GM23338 (cell line): ENCODE results near the gene GADD45B. TPM values are rescaled to one million over a fixed set of nuclear protein-coding genes. Genes with fewer than 3 reads are reported as not detected.

Source experiments
- ATAC-seq: fragments of 200-7000 bp; cut with Tn5 transposase; 3 replicates; pipeline ENCODE4 v1.9.1; 2020
- DNase-seq: peaks from one replicate; pipeline ENCODE4 v3.0.0-alpha.2; 2015; ENCODE audit warnings: low spot score
- H2AFZ ChIP-seq: fragments of 200-600 bp; sonication (generic); 2 replicates; pipeline ENCODE4 v1.8.0; 2016; ENCODE audit warnings: antibody characterized with exemption, mild to moderate bottlenecking, moderate library complexity
- H3F3A ChIP-seq: fragments of 200-600 bp; sonication (generic); replicated peaks from 2 replicates; pipeline ENCODE4 v1.8.0; 2017; ENCODE audit warnings: antibody characterized with exemption, mixed run types, low read depth
- H3K27ac ChIP-seq: fragments of 200-600 bp; sonication (generic); 2 replicates; pipeline ENCODE4 v1.6.1; 2016; ENCODE audit warnings: low read depth
- H3K27me3 ChIP-seq: fragments of 200-600 bp; sonication (generic); 2 replicates; pipeline ENCODE4 v1.8.0; 2016; ENCODE audit warnings: mild to moderate bottlenecking, mixed run types, moderate library complexity; ENCODE audit not compliant: insufficient read depth
- H3K36me3 ChIP-seq: fragments of 200-600 bp; sonication (generic); 2 replicates; pipeline ENCODE4 v1.8.0; 2016; ENCODE audit warnings: mild to moderate bottlenecking; ENCODE audit not compliant: insufficient read depth
- H3K4me1 ChIP-seq: fragments of 200-600 bp; sonication (generic); 2 replicates; pipeline ENCODE4 v1.8.0; 2016; ENCODE audit warnings: mild to moderate bottlenecking, moderate library complexity; ENCODE audit not compliant: insufficient read depth
- H3K4me2 ChIP-seq: fragments of 200-600 bp; sonication (generic); 2 replicates; pipeline ENCODE4 v1.7.1; 2017; ENCODE audit warnings: mixed run types
- H3K4me3 ChIP-seq: fragments of 200-600 bp; sonication (generic); 2 replicates; pipeline ENCODE4 v1.6.1; 2016; ENCODE audit warnings: mixed run types
- H3K79me2 ChIP-seq: fragments of 200-600 bp; sonication (generic); replicated peaks from 2 replicates; pipeline ENCODE4 v1.8.0; 2017; ENCODE audit warnings: mild to moderate bottlenecking; ENCODE audit not compliant: insufficient read depth
- H3K9me2 ChIP-seq: fragments of 200-600 bp; sonication (generic); 2 replicates; pipeline ENCODE4 v1.8.0; 2017; ENCODE audit not compliant: insufficient read depth
- H4K20me1 ChIP-seq: fragments of 200-600 bp; sonication (generic); replicated peaks from 2 replicates; pipeline ENCODE4 v1.8.0; 2017; ENCODE audit warnings: mild to moderate bottlenecking; ENCODE audit not compliant: insufficient read depth
- H3K27ac Mint-ChIP-seq: 2 replicates; pipeline ENCODE4 v1.8.0; 2020; ENCODE audit warnings: inconsistent platforms, mild to moderate bottlenecking, moderate library complexity, mixed read lengths
- H3K27me3 Mint-ChIP-seq: 3 replicates; pipeline ENCODE4 v1.8.0; 2022; ENCODE audit warnings: low read depth, mild to moderate bottlenecking, moderate library complexity, mixed read lengths, inconsistent platforms; ENCODE audit not compliant: insufficient read depth, poor library complexity
- H3K36me3 Mint-ChIP-seq: 3 replicates; pipeline ENCODE4 v1.8.0; 2021; ENCODE audit warnings: low read depth, mild to moderate bottlenecking, inconsistent platforms, moderate library complexity, mixed read lengths
- H3K4me1 Mint-ChIP-seq: 3 replicates; pipeline ENCODE4 v1.8.0; 2020; ENCODE audit warnings: mild to moderate bottlenecking, inconsistent platforms, mixed read lengths
- H3K4me3 Mint-ChIP-seq: 3 replicates; pipeline ENCODE4 v1.8.0; 2021; ENCODE audit warnings: moderate library complexity, mild to moderate bottlenecking, inconsistent platforms, mixed read lengths
- H3K9me3 Mint-ChIP-seq: 3 replicates; pipeline ENCODE4 v1.8.0; 2020; ENCODE audit warnings: moderate library complexity, mild to moderate bottlenecking, inconsistent platforms, mixed read lengths
- EZH2 ChIP-seq: fragments of 200-600 bp; sonication (generic); IDR thresholded peaks from one replicate; pipeline ENCODE4 v1.8.0; 2017; ENCODE audit warnings: antibody characterized with exemption, mild to moderate bottlenecking, low read depth; ENCODE audit not compliant: unreplicated experiment
- POLR2AphosphoS5 ChIP-seq: IDR thresholded peaks from 2 replicates; pipeline ENCODE4 v1.6.1; 2016; ENCODE audit warnings: antibody characterized with exemption, low read depth
- polyA plus RNA-seq: library from polyadenylated mRNA; unstranded; fragments of >200 nt; fragmentation: Nextera tagmentation; extraction: Ambion mirVana; gene quantifications from 2 replicates; pipeline ENCODE4 v1.2.1, GENCODE V29; 2016
- total RNA-seq: library from RNA; depleted of rRNA; stranded (reverse); fragments of >200 nt; shearing (Covaris generic); gene quantifications from 2 replicates; pipeline ENCODE4 v1.2.3, GENCODE V29; 2014
- TF ChIP-seq, protein P1 (sequence below): fragments of 250-450 bp; sonication (Bioruptor Pico); IDR thresholded peaks from 2 replicates; pipeline ENCODE4 v1.5.0; 2020; ENCODE audit warnings: mild to moderate bottlenecking, moderate library complexity
- TF ChIP-seq, protein P2 (sequence below), 2 experiments: fragments of 200-600 bp in 1 of 2; sonication (generic) in 1 of 2; conservative IDR thresholded peaks; 2 replicates each; pipeline versions ENCODE4 v1.5.1 to v1.6.1; 2016 to 2017; ENCODE audit warnings: antibody characterized with exemption in 2 of 2, low read depth in 2 of 2, mild to moderate bottlenecking in 2 of 2, moderate library complexity in 1 of 2

Gene GADD45B
- total and polyA plus RNA-seq, 2 experiments from 2014 or later = 12.3 to 16.6 TPM

DNA sequence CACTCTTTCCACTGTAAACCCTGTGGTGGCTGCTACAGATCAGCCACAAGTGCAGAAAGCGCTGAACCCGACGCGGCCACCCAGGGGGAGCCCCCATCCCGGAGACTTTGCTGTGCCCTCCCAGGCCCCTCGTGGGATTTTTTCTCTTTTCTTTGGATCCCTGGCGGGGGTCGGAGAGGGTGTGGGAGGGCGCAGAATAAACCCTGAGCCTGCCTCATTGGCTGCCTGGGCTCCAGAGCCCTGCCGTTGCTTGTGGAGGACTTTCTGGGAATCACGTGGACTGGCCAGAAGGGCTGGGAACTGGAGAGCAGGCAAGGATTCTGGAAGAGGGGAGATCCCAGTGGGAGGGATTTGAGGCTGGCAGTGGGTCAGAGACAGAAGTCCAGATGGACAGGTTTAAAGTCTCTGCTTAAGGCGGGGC is 24.9 kb downstream of the GADD45B start:
- TF ChIP-seq POLR2AphosphoS5 = no peak
- TF ChIP-seq, protein P1, sequence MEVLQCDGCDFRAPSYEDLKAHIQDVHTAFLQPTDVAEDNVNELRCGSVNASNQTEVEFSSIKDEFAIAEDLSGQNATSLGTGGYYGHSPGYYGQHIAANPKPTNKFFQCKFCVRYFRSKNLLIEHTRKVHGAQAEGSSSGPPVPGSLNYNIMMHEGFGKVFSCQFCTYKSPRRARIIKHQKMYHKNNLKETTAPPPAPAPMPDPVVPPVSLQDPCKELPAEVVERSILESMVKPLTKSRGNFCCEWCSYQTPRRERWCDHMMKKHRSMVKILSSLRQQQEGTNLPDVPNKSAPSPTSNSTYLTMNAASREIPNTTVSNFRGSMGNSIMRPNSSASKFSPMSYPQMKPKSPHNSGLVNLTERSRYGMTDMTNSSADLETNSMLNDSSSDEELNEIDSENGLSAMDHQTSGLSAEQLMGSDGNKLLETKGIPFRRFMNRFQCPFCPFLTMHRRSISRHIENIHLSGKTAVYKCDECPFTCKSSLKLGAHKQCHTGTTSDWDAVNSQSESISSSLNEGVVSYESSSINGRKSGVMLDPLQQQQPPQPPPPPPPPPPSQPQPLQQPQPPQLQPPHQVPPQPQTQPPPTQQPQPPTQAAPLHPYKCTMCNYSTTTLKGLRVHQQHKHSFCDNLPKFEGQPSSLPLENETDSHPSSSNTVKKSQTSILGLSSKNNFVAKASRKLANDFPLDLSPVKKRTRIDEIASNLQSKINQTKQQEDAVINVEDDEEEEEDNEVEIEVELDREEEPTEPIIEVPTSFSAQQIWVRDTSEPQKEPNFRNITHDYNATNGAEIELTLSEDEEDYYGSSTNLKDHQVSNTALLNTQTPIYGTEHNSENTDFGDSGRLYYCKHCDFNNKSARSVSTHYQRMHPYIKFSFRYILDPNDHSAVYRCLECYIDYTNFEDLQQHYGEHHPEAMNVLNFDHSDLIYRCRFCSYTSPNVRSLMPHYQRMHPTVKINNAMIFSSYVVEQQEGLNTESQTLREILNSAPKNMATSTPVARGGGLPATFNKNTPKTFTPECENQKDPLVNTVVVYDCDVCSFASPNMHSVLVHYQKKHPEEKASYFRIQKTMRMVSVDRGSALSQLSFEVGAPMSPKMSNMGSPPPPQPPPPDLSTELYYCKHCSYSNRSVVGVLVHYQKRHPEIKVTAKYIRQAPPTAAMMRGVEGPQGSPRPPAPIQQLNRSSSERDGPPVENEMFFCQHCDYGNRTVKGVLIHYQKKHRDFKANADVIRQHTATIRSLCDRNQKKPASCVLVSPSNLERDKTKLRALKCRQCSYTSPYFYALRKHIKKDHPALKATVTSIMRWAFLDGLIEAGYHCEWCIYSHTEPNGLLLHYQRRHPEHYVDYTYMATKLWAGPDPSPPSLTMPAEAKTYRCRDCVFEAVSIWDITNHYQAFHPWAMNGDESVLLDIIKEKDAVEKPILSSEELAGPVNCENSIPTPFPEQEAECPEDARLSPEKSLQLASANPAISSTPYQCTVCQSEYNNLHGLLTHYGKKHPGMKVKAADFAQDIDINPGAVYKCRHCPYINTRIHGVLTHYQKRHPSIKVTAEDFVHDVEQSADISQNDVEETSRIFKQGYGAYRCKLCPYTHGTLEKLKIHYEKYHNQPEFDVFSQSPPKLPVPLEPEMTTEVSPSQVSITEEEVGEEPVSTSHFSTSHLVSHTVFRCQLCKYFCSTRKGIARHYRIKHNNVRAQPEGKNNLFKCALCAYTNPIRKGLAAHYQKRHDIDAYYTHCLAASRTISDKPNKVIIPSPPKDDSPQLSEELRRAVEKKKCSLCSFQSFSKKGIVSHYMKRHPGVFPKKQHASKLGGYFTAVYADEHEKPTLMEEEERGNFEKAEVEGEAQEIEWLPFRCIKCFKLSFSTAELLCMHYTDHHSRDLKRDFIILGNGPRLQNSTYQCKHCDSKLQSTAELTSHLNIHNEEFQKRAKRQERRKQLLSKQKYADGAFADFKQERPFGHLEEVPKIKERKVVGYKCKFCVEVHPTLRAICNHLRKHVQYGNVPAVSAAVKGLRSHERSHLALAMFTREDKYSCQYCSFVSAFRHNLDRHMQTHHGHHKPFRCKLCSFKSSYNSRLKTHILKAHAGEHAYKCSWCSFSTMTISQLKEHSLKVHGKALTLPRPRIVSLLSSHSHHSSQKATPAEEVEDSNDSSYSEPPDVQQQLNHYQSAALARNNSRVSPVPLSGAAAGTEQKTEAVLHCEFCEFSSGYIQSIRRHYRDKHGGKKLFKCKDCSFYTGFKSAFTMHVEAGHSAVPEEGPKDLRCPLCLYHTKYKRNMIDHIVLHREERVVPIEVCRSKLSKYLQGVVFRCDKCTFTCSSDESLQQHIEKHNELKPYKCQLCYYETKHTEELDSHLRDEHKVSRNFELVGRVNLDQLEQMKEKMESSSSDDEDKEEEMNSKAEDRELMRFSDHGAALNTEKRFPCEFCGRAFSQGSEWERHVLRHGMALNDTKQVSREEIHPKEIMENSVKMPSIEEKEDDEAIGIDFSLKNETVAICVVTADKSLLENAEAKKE = no peak
- TF ChIP-seq, protein P2, sequence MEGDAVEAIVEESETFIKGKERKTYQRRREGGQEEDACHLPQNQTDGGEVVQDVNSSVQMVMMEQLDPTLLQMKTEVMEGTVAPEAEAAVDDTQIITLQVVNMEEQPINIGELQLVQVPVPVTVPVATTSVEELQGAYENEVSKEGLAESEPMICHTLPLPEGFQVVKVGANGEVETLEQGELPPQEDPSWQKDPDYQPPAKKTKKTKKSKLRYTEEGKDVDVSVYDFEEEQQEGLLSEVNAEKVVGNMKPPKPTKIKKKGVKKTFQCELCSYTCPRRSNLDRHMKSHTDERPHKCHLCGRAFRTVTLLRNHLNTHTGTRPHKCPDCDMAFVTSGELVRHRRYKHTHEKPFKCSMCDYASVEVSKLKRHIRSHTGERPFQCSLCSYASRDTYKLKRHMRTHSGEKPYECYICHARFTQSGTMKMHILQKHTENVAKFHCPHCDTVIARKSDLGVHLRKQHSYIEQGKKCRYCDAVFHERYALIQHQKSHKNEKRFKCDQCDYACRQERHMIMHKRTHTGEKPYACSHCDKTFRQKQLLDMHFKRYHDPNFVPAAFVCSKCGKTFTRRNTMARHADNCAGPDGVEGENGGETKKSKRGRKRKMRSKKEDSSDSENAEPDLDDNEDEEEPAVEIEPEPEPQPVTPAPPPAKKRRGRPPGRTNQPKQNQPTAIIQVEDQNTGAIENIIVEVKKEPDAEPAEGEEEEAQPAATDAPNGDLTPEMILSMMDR (conservative IDR thresholded peaks at IDR 0.05; ENCODE audit: low read depth in 2 of 2) = 0 out of 4 replicates have a peak, but pooled peaks of 1 of the 2 experiments have one; percentile 1
- TF ChIP-seq EZH2 = no peak
- H3K4me1 ChIP-seq = peaks cover 1% of the 10 kb centered on the region; the same call in 1 of the 2 replicates
- Mint-ChIP-seq H3K9me3 (peaks cover 3% of the 10 kb centered on the region; the same call in 1 of the 3 replicates), H3K4me3 (no peak overlapping the region), H3K4me1 (peaks cover 19% of the 10 kb centered on the region; the same call in 2 of the 3 replicates), H3K36me3 (no peaks in the 10 kb centered on the region), H3K27ac (no peak overlapping the region), H3K27me3 (peaks cover 11% of the 10 kb centered on the region)
- H4K20me1 ChIP-seq = no peaks in the 10 kb centered on the region
- no peak overlapping the region for H3K4me3 ChIP-seq
- no peaks in the 10 kb centered on the region for H3K36me3 ChIP-seq
- DNase-seq (no peak), ATAC-seq (no peak; the same call in 2 of the 3 replicates)
- no peak overlapping the region for H2AFZ ChIP-seq
- H3K4me2 ChIP-seq = no peak overlapping the region
- H3F3A ChIP-seq = 0 out of 2 replicates have a peak, but pooled peaks cover 2% of the 10 kb centered on the region
- H3K27me3 ChIP-seq = no peaks in the 10 kb centered on the region
- no peak overlapping the region for H3K27ac ChIP-seq
- no peaks in the 10 kb centered on the region for H3K79me2 ChIP-seq
- no peaks in the 10 kb centered on the region for H3K9me2 ChIP-seq
